ENCODE measurements around the gene ATP1B2. TPM values are rescaled to one million over a fixed set of nuclear protein-coding genes. Genes with fewer than 3 reads are reported as not detected.

Gene ATP1B2
- total and polyA plus RNA-seq, 9 of the 15 experiments (the other 6 are each of a cell fraction or from before 2014, with no cell fraction given): 0.23 to 6.0 (median 0.99) TPM

- TF ChIP-seq ZBTB5 (IDR thresholded peaks at IDR 0.05): no peak
- TF ChIP-seq ZNF280A (IDR thresholded peaks at IDR 0.05; ENCODE audit: low read depth, partially characterized antibody): no peak
- no peak for TF ChIP-seq CREM (IDR thresholded peaks at IDR 0.05; ENCODE audit: low read depth)
Observed at GRCh38 chr17:7651097-7651664, 455 bp downstream of the ATP1B2 start (continued).

GRCh38 chr17:7651665-7652387, 1.1 kb downstream of the ATP1B2 start:
- H3K27ac ChIP-seq (ENCODE audit: extremely low read depth, low read depth, low read length): no peak overlapping the region
- peak overlapping the region; percentile 59; the same call in 1 of the 2 replicates for H2AFZ ChIP-seq (ENCODE audit: low read depth, low read length)
- peak overlapping the region; percentile 44 to 89; a peak in 3 of 4 replicates for H3K9ac ChIP-seq (ENCODE audit: insufficient read depth in 1 of 2, low read depth in 2 of 2, low read length in 2 of 2)
- no peaks in the 10 kb centered on the region for H3K36me3 ChIP-seq (ENCODE audit: control insufficient read depth, insufficient read depth, low read length)
- peak overlapping the region; percentile 39 for H3K4me3 ChIP-seq
- 27% methylated on average over 13 of the region's 54 CpGs for WGBS (ENCODE audit: insufficient coverage, low coverage, missing lambda C conversion rate)
- FAIRE-seq: no peak
- no peaks in the 10 kb centered on the region for H3K9me1 ChIP-seq (ENCODE audit: control insufficient read depth, insufficient read depth, low read length)
- ChIA-PET POLR2A (interaction anchor here (1.3 to 2.9 kb wide), 6 partner anchors 9 to 78 kb away, joined by 4 to 41 read pairs (median 10); partner anchors contain the start of genes MPDU1, TP53 and WRAP53), CTCF (ENCODE audit: low intra/inter-chr PET ratio) (no interaction called here)
- H3K4me1 ChIP-seq (replicated peaks in 1 of 2; ENCODE audit: control insufficient read depth in 2 of 2, insufficient read depth in 2 of 2, low read length in 2 of 2): peaks cover 11 to 44% of the 10 kb centered on the region in 2 experiments; a peak in 4 of 5 replicates
- H3K9me3 ChIP-seq (replicated peaks; ENCODE audit: control insufficient read depth, insufficient read depth, low read depth, low read length): no peaks in the 10 kb centered on the region
- H3K27me3 ChIP-seq (ENCODE audit: control insufficient read depth in 2 of 2, insufficient read depth in 2 of 2, low read length in 2 of 2): no peaks in the 10 kb centered on the region
- BruUV-seq (replicated peaks): no TSS peak
- TF ChIP-seq EGR1 (conservative IDR thresholded peaks at IDR 0.05) (peak; percentile 72), KDM2B (CRISPR knock-in tag; IDR thresholded peaks at IDR 0.05) (0 out of 2 replicates have a peak, but pooled peaks have one; percentile 36), ZNF384 (IDR thresholded peaks at IDR 0.05; ENCODE audit: low read depth, low read length) (no peak), KAT7 (CRISPR knock-in tag; IDR thresholded peaks at IDR 0.05; ENCODE audit: borderline replicate concordance) (0 out of 2 replicates have a peak, but pooled peaks have one; percentile 65), ZBTB7A (IDR thresholded peaks at IDR 0.05; ENCODE audit: borderline replicate concordance, control insufficient read depth, low read depth, low read length) (0 out of 2 replicates have a peak, but pooled peaks have one; percentile 83), HMGN3 (IDR thresholded peaks at IDR 0.05; ENCODE audit: borderline replicate concordance, extremely low read depth, insufficient read length, low read depth, low read length) (peak; percentile 24), HDGF (IDR thresholded peaks at IDR 0.05) (no peak)
- H3K4me2 ChIP-seq (ENCODE audit: insufficient read depth, low read length): peak overlapping the region; percentile 68
- H3K79me2 ChIP-seq (ENCODE audit: control insufficient read depth, insufficient read depth, low read length): no peaks in the 10 kb centered on the region
- H4K20me1 ChIP-seq (replicated peaks; ENCODE audit: control insufficient read depth, insufficient read depth, low read length): no peaks in the 10 kb centered on the region; the same call in 1 of the 2 replicates
- peak; percentile 39 to 54 (median 50) for DNase-seq (ENCODE audit: extremely low read depth in 1 of 4, low spot score in 3 of 4)
- in situ Hi-C loops (cut with MboI) (no loop called here), intact Hi-C loops (cut with micrococcal nuclease) (no loop called here)
- ATAC-seq: peak; percentile 8; the same call in 1 of the 3 replicates
